Activated CD4-positive, alpha-beta T cell treated with anti-CD3 and anti-CD28 coated beads, Interleukin-2, Interleukin-6, amounts not matched to agents 100 ng/mL and 50 ng/mL, durations not matched to agents 16 hours and 8 hours (primary cell): Measurements from ENCODE around the gene THUMPD2.
"Not testable (repeated sequence)": the region's sequence is repeated elsewhere in the genome, so short reads cannot be mapped to it uniquely, and the experiment has no call there.

Source experiments
- DNase-seq: peaks from one replicate; pipeline ENCODE4 v3.0.0-alpha.2; 2020

The THUMPD2 gene

GRCh38 chr2:39743269-39743776 is 35.7 kb downstream of the THUMPD2 start:
- no peak for DNase-seq

DNA sequence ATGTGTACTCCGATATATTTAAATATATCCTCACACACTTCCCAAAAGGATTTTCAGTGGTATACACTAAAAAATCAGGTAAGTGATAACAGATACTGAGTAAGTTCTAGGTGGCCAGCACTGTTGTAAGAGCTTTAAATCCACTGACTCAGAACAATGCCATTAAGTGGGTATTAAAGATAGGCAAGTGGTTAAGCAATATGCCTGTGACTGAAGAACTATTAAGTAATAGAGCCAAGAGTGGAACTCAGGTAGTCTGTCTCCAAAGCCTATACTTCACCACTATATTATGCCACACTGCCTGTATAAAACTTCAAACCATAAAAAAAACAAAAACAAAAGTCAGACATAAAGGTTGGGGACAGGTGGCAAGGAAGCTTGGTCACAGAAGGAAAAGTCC is 37.2 kb downstream of the THUMPD2 start:
- no peak for DNase-seq

- DNase-seq, result no peak
These were observed 39.7 kb downstream of the THUMPD2 start for GRCh38 chr2:39739386-39739785.

- no peak for DNase-seq
These were observed 40.1 kb downstream of the THUMPD2 start for GRCh38 chr2:39738936-39739335.

- DNase-seq, result no peak
These were observed 41.4 kb downstream of the THUMPD2 start for GRCh38 chr2:39737661-39738060.

GRCh38 chr2:39736640-39737039 is 42.4 kb downstream of the THUMPD2 start:
- no peak for DNase-seq

DNA sequence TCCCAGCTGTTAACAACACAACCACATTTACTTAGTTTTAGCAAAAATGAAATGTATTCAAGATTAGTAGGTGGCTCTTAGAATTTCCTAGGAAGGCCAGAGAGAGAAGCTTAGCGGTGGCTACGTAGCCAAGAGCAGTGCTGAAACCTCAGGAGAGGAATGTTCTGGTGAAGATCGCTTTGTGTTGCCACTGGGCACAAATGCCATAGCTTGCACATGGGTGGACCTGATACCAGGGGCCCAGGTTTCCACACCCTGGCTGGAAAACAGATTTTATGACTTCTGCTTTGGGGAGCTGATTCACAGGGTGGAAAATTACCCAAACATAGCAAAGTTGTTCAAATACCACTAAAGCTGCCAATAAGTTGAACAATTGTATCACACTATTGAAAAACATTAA is 43.4 kb downstream of the THUMPD2 start:
- DNase-seq, result no peak

GRCh38 chr2:39734445-39734844 is 44.6 kb downstream of the THUMPD2 start:
- no peak for DNase-seq

GRCh38 chr2:39733070-39733674 is 45.9 kb downstream of the THUMPD2 start:
- DNase-seq, result no peak

GRCh38 chr2:39732482-39732881 is 46.6 kb downstream of the THUMPD2 start:
- no peak for DNase-seq

DNA sequence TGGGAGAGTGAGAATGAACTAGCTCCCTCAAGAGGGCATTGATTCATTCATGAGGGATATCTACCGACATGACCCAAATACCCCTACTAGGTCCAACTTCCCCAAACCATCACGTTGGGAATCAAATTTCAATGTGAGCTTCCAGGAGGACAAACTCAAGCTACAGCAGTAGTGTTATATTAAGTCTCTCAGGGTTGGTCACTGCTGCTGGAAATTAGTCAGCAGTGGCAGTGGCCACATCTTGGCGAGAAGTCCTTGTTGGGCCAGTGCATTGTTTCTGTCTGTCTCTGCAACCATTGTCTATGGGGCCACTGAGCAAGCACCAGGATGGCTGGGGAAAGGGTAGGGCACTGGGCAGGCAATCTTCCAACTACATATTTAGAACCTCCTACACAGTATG is 47.5 kb downstream of the THUMPD2 start:
- DNase-seq, result no peak

DNA sequence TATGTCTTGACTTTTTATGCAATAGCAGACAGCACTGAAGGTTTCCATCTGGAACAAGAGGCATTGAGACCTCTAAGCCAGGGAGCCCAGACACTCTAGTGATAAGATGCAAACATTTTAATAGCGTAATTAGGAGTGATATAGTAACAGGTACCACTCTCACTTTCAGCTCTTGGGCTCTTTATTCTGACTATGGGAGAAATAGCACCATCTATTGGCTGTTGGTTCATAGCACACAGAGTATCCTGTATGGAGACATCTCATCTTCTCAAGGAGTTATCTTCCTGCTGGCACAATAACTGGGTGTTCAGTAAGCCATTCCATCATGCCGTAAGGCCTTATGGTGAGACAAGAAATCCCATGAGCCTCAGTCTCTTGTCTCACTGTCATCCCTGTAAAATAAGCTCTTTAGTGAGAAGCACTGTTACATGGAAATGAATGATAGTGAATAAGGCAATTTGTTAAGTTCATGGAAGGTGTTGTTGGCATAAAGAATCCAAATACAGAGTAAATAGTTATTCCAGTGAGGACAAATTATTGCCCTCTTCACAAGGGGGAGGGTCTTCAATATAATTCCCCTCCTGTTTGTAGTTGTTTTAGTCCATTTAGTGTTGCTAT is 48.3 kb downstream of the THUMPD2 start:
- peak; percentile 38 for DNase-seq

DNA sequence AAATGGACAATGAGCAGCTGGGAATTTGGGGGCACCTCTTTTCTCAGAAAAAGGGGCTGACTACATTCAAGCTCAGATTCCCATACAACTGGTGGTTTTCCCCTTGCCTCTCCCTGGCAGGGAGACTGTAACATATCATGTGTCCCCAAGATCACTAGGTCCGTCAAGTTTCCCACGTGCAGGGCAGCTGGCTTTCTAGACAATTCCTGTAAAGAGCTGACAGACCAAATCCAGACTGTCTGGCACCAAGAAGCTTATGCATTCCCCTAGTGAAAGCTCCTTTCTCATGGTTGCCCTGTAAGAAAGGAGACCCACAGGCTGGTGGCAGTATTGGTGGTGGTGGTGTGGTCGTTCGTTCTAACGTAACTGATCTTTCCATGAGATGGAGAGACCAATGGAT is 48.8 kb downstream of the THUMPD2 start:
- DNase-seq, result no peak

DNA sequence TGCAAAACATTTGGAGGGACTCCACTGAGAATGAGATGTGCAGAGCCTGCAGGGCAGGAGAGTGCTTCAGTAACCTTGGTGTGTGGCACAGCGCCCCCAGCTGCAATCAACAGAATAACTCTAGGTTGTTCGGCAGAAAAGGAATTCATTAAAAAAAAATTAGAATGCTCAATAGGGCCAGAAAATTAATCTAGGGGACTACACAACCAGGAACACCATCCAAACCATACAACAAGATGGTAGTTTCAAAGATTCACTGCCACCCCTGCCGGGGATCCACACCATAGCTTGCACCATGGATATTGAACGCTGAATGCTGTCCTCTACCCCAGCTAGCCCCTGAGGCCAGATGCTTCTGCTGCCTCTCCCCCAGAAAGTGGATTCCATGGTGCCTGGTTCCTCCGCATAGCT is 50.1 kb downstream of the THUMPD2 start:
- DNase-seq, result peak; percentile 26

- not testable (repeated sequence) for DNase-seq
These were observed 51.0 kb downstream of the THUMPD2 start for GRCh38 chr2:39728085-39728484.

- DNase-seq, result no peak
These were observed 53.7 kb downstream of the THUMPD2 start for GRCh38 chr2:39725401-39725800.

DNA sequence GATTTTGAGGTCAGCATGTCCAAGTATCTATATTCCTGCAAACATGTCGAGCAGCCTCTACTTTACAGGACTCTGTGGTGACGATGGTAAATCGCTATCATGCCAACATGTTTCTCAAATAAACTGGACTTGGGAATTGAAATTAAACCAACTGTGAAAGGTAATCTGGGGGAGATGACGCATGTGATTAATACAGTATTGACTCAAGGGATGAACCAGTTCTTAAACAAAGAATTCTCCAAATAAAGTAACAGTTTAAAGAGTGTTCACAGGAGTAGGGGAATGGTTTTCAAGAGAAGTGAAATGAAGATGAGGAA is 54.3 kb downstream of the THUMPD2 start:
- no peak for DNase-seq

DNA sequence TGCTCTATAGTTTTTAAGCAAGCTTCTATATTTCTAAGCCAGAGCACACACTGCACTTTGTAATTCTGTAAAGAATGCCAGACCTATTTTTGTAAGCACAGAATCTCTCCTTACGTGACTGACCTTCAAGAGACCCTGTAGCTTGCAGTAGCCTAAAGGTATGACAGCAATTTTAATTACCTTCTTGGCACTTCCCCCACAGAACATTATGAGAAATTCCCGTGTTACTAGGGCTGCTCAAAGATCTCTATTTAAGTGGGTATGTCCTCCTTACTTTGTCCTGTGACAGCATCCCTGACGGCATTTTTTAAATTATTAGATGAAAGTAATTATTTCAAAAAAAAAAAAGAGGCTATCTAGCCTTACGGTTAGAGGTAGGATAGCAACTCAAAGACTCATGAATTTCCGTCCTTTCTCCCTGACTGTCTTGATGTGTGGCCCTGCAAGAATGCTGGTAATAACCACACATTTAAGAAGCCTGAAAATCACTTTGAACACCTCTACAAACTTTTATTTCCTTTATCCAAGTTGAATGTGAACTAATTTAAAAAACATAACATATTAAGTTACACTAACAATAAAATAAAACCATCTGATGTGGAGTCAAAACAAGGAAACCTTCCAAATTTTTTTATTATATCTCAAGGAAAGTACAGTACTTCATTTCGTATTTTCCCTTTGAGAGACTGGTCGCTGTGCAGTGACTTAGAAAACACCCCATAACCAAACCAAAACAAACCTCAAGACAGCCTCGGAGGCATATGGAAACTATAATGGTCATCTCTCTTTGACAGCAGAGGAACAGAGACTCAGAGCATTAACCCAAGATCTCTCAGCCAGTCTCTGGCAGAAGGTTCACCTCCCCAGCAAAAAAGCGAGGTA is 54.9 kb downstream of the THUMPD2 start:
- no peak for DNase-seq

DNA sequence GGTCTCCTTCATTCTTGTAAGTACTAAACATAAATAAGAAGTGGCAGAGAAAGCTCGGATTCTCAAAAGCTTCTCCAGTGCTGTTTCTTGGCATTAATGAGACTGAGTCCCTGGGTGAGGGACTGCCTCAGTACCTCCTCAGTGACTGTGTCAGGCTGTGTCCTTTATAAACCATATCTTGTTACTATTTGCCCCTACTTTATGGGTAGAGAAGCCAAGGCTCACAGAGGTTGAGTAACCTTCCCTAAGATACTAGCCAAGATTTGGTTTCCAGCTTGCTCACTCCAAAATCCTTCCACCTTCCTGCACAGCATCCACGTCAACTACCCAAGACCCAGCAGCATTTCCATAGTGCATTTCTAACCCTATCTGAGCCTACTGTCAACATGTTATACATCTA is 55.6 kb downstream of the THUMPD2 start:
- no peak for DNase-seq

GRCh38 chr2:39720970-39721369 is 58.1 kb downstream of the THUMPD2 start:
- no peak for DNase-seq

DNA sequence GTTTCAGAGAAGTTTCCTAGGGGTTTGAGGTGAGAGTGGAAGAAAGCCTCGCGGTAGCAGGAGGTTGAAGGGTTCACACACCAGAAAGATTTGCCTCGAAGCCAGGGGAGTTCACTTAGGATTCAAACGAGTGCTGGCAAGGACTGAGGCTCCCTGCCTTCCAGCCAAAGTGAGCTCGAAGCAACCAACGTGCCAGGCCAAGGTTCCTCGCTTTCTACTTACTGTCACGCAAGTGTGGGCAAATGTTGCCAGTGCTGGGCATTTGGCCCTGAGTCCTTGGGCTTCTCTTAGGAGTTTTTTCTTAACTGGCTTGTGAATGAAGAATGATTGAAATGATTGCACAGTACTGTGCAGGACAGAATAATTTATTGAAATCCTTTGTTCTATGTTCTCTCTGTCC is 59.7 kb downstream of the THUMPD2 start:
- DNase-seq, result no peak

- no peak for DNase-seq
These were observed 60.6 kb downstream of the THUMPD2 start for GRCh38 chr2:39718483-39718882.

GRCh38 chr2:39717067-39717466 is 62.0 kb downstream of the THUMPD2 start:
- DNase-seq, result no peak

DNA sequence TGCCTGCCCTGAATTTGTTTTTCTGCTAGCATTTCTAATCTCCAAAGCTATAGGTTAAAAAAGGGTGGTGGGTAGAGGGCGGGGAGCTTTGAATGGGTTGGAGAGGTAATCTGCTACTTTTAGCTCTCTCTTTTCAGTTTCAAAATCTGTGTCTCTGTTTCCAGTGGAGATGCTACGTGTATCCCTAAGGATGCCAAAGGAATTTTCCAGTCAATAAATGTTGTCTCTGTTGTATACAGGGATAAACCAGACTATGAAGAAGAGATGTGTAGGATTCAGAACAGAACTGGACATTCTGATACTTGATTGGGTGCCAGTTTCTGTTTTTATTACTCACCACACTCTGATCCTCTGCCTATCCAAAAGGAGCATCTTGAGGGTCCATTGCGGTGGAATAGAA is 63.2 kb downstream of the THUMPD2 start:
- DNase-seq, result no peak
